C1 segment of cervical spinal cord (tissue), 14 donors: ENCODE results near the gene SORCS3.

Source experiments
- DNase-seq, 14 donors: peaks; one replicate each; lab custom pipeline; 2025; lab: John Stamatoyannopoulos, UW

SORCS3 gene

GRCh38 chr10:104641187-104641936, at the start of gene SORCS3:
TSS of gene SORCS3 (plus strand) at chr10:104641290.
- DNase-seq = no peak

- no peak for DNase-seq
Observed at GRCh38 chr10:104591441-104591840, 49.6 kb upstream of the SORCS3 start.

DNA sequence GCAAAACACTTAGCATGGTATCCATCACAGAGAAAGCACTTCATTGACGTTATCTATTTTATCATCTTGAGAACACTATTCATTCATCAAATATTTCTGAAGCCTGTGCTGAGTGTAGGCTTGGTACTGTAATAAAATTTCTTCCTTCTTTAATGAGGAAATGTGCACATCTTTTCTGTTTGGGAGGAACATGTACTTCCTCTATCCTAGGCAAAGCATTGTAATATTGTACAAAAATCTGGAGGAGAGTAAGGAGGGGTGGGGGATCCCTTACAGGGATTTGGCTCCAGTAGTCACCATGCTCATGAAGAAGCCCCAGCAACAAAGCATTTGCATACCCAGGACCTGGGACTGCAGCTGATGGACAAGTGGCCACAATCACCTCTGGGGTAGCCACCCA, 39.9 kb upstream of the SORCS3 start:
- DNase-seq = no peak

DNA sequence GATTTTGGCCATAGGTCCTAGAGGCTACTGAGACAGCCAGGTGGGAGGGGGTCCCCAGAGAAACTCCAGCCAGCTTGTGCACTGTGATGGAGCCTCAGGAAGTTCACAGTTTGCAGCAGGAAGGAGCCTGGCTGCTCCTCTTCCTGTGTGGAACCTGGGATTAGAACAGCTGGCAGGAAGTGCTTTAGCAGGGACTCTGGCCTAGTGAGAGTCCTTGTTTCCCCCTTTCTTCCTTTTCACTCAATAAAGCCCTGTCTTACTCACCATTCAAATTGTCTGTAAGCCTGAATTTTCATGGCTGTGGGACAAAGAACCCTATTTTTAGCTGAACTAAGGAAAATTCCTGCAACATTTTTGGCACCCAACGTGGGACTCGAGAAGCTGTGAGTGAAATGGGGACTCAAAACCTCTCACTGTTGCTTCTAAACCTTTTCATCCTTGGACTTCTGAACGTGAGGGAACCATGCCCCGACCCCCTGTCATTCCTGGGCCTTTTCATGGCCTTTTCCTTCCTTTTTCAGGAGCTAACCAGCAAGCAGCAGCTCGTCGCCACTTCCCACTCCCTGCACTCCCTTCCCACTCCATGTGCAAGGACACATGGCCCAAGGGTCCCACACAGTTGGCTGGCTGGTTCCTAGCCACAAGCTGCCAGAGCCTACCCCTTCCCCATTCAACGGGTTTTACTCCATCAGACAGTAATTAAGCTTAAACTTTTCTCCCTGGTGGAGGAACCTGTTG, 32.8 kb upstream of the SORCS3 start:
- no peak for DNase-seq

- no peak for DNase-seq
Observed at GRCh38 chr10:104612571-104613205, 28.4 kb upstream of the SORCS3 start.

DNA sequence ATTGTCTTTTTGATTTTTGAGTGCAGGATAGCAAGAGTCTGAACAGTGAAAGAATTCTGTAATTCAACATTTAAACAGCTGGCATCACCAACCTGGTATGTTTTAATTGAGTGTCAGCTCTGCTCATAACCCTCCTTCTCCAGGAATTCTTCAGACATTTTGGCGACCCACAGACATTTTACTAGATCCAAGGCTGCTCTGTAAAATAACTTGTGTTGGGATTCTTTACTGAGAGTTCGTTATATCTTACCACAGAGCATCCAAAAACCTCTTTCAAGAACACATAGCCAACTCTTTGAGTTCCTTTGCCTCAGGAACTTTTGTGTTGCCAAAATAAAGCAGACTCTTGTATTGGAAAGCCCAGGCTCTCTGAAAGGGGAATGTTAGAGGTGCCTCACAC, 27.7 kb upstream of the SORCS3 start:
- DNase-seq = no peak

- DNase-seq = no peak
Observed at GRCh38 chr10:104614245-104614831, 26.8 kb upstream of the SORCS3 start.

- DNase-seq = no peak
Observed at GRCh38 chr10:104615136-104615535, 26.0 kb upstream of the SORCS3 start.

- no peak for DNase-seq
Observed at GRCh38 chr10:104617831-104618230, 23.3 kb upstream of the SORCS3 start.

GRCh38 chr10:104622175-104622574, 18.9 kb upstream of the SORCS3 start:
- no peak for DNase-seq

- no peak for DNase-seq
Observed at GRCh38 chr10:104622598-104623209, 18.4 kb upstream of the SORCS3 start.

DNA sequence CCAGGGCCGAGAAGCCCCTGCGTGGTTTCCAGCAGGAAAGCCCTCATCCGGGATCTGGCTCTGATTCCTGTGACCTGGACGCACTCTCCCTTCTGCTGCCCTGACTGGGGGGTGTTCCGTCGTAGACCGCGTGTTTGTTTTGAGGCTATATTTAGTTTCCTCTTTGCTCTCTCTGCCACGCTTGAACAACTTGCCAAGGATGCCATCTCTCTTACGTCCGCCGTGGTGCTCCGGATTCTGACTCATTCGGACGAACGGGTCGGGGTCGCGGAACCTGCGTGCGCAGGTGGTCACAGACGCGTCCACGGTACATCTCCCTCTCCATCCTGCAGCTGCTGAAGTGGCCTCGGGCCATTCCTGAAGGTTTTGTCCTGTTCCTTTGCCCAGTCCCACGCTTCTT, 10.4 kb upstream of the SORCS3 start:
- no peak for DNase-seq

DNA sequence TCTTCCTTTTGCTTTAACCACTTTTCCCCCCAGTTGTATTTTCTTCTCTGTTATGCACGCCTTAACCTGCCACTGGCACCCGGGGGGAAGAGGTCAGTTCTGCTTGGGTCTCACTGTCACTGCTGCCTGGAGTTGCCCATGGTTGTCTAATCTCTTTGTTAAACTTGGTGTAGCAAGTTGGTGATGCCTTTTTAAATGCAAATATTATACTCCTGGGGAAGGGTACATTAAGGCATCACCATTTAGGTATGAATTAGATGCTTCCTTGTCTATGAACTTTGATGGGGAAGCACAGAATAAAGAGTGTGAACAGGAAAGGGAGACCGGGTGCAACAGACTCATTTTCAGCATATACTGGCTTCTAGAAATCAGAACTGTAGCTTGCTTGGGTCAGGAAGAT, 9.1 kb upstream of the SORCS3 start:
- DNase-seq = no peak

GRCh38 chr10:104638861-104639589, 2.1 kb upstream of the SORCS3 start:
- peak in 1 of 14 donors; percentile 21 for DNase-seq

- no peak for DNase-seq
Observed at GRCh38 chr10:104639590-104640338, 1.3 kb upstream of the SORCS3 start.

DNA sequence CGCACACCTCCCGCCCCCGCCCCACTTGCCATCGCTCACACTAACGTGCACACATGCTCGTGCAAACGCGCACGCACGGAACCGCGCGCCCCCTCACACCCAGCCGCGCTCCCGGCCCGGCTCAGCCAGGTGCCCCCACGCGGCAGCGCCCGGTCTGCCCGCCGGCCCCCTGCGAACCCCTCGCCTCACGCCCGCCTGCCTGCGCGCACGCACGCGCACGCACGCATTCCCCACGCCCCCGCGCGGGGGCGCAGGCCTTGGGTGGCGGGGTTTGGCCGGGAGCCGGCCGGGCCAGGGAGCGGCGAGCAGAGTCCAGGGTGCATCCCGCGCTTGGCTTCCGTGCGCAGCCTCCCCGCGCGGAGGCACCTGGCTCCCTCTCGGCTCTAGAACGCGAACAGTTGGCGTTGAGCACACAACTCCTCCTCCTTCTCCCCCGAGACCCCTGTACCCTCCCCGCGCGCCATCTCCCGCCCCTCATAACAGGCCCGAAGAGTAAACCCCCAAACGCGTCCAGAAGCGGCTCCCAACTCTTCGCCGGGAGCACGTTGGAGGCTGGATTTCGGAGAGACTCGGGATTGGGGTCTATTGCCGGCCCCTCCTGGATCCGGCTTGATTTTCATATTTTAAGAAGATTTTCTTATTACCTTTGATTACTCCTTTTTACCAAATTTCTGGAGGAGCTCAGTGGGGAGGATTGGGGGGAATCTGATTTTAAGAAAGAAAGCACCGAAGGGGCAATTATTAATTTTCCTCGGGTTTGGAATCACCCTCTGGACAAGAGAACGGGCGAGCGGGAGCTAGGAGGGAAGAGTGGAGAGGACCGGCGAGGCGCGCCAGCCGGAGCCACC, 527 bp upstream of the SORCS3 start:
- no peak for DNase-seq

DNA sequence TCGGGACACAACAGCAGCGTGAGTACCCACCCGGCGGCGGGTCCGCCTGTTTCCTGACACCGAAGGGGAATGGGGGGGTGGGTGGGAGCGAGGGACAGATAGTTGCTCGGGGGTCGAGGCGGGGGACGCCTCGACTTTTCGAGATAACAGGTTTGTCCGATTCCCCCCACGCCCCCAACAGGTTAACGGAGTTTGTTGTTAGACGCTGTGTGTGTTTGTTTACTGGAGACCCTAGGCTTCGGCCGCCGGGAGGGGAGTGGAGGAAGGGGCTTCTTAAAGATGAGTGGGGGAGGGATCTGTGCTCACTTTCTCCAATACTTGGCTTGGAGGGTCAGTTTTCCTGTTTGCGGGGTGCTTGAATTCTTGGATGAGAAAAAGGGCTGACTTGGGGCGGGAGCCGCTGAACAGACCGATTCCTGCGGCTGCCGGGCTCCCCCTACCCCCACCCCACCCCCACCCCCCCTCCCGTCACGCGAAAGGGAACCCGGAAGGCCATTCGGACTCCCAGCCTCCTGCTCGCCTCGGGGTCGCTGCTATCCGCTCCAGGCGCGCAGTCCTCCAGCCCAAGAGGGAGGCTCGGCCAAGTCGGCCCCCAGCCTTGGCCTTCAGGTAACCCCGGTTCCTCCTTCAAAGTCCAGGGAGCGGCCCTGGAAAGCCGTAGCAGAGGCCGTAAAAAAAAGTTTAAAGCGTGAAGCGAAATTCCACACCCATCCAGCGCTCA, 1.0 kb downstream of the SORCS3 start:
- no peak for DNase-seq

DNA sequence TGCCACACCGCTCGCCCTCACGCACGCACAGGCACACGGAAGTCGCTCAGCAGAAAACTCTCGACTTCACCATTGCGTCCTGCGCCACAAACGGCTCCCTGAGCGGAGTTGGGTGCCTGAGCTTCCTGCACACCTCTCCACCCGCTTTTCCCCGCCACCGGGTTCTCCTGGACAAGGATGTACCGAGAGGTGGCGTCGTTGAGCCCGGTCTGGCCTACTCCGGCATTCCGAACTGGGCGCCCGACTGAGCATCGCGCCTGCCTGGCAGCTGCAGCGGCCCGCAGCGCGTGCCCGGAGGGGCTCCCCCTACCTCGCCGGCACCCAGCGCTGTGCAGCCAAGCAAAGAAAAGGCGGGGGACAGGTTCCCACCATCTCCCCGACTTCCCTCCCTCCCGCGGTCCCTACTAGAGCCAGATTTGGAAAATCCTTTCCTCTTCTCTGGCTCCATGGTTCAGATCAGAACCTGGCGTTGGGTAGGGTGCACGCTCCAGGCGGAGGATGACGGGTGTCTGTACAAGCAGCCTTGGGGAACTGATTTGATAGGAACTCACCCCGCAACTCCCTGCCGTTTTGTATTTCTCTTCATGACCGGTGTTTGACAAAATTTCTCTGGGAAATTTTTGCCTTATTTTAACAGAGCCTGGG, 1.7 kb downstream of the SORCS3 start:
- peak in 9 of 14 donors; percentile 22 to 74 (median 50) for DNase-seq
